B cell (primary cell): ENCODE data around the gene SLC37A1. TPM values are rescaled to one million over a fixed set of nuclear protein-coding genes. Genes with fewer than 3 reads are reported as not detected.

ENCODE experiments used
- ATAC-seq: fragments of 200-7000 bp; cut with Tn5 transposase; one replicate; pipeline ENCODE4 v1.10.0; 2021; ENCODE audit warnings: low read depth, mild to moderate bottlenecking, moderate number of reproducible peaks, moderate library complexity
- CTCF ChIA-PET: fragments of 350-600 bp; sonication (Branson Sonifier 250); formaldehyde crosslinking; loops from one replicate; lab custom pipeline; 2021; ENCODE audit warnings: antibody characterized with exemption, inconsistent platforms; lab: Charles Lee
- POLR2A ChIA-PET: fragments of 350-600 bp; sonication (Branson Sonifier 250); formaldehyde crosslinking; loops from one replicate; lab custom pipeline; 2021; ENCODE audit warnings: antibody characterized with exemption; lab: Charles Lee
- DNase-seq: peaks from one replicate; pipeline ENCODE4 v3.0.0; 2013
- H2AFZ ChIP-seq: 2 replicates; pipeline ENCODE4 v1.6.1; 2012; ENCODE audit warnings: mild to moderate bottlenecking, low read depth, low read length; ENCODE audit not compliant: insufficient read depth, poor library complexity, severe bottlenecking
- H3K27ac ChIP-seq, 2 donors: 1 replicate in 1 of 2; 2 replicates in 1 of 2; pipeline ENCODE4 v1.5.1; 2012 to 2013; ENCODE audit warnings: low read length in 2 of 2, mild to moderate bottlenecking in 2 of 2, moderate library complexity in 1 of 2
- H3K27me3 ChIP-seq, 4 experiments: fragments of 200-600 bp in 1 of 4; sonication (generic) in 1 of 4; replicated peaks in 1 of 4; 1 replicate in 2 of 4; 2 replicates in 2 of 4; pipeline versions ENCODE4 v1.6.1 to v1.7.0; 2013 to 2016; ENCODE audit warnings: low read length in 3 of 4, mild to moderate bottlenecking in 2 of 4, mixed read lengths in 1 of 4, moderate library complexity in 1 of 4; ENCODE audit not compliant: insufficient read depth in 4 of 4, control insufficient read depth in 3 of 4; ENCODE audit errors: control extremely low read depth in 1 of 4
- H3K36me3 ChIP-seq, 2 experiments: replicated peaks in 1 of 2; 1 replicate in 1 of 2; 2 replicates in 1 of 2; pipeline versions ENCODE4 v1.6.1 to v1.7.1; 2013; ENCODE audit warnings: low read length in 1 of 2; ENCODE audit not compliant: insufficient read depth in 2 of 2, control insufficient read depth in 1 of 2; ENCODE audit errors: control extremely low read depth in 1 of 2, extremely low read depth in 1 of 2
- H3K4me1 ChIP-seq, 2 donors: fragments of 200-600 bp in 1 of 2; sonication (generic) in 1 of 2; 1 replicate in 1 of 2; 2 replicates in 1 of 2; pipeline versions ENCODE4 v1.5.1 to v1.6.1; 2013 to 2017; ENCODE audit warnings: low read length in 2 of 2; ENCODE audit not compliant: control insufficient read depth in 2 of 2, insufficient read depth in 2 of 2
- H3K4me2 ChIP-seq: replicated peaks from 2 replicates; pipeline ENCODE3; 2012; ENCODE audit warnings: mild to moderate bottlenecking, low read depth, low read length; ENCODE audit not compliant: poor library complexity, severe bottlenecking
- H3K4me3 ChIP-seq, 5 experiments: fragments of 200-600 bp in 1 of 5; sonication (generic) in 1 of 5; 1 replicate in 3 of 5; 2 replicates in 2 of 5; pipeline versions ENCODE4 v1.5.1 to v1.7.0; 2011 to 2016; ENCODE audit warnings: low read length in 4 of 5, mild to moderate bottlenecking in 4 of 5, low read depth in 2 of 5, control low read depth in 1 of 5, moderate library complexity in 1 of 5; ENCODE audit not compliant: insufficient read depth in 1 of 5; ENCODE audit errors: control extremely low read depth in 1 of 5, extremely low read depth in 1 of 5
- H3K79me2 ChIP-seq: fragments of 200-600 bp; sonication (generic); one replicate; pipeline ENCODE4 v1.6.0; 2016; ENCODE audit warnings: low read length; ENCODE audit not compliant: control insufficient read depth, insufficient read depth
- H3K9ac ChIP-seq: fragments of 200-600 bp; sonication (generic); 2 replicates; pipeline ENCODE4 v1.6.1; 2017; ENCODE audit warnings: mild to moderate bottlenecking, low read length, moderate library complexity
- H3K9me3 ChIP-seq, 3 donors: one replicate each; pipeline versions ENCODE4 v1.6.1 to v1.7.1; 2013; ENCODE audit warnings: low read length in 2 of 3; ENCODE audit not compliant: control insufficient read depth in 2 of 3, insufficient read depth in 1 of 3; ENCODE audit errors: control extremely low read depth in 1 of 3
- H4K20me1 ChIP-seq: 2 replicates; pipeline ENCODE4 v1.6.0; 2012; ENCODE audit warnings: mild to moderate bottlenecking, low read length; ENCODE audit not compliant: insufficient read depth, control insufficient read depth, poor library complexity, severe bottlenecking
- H3K27ac Mint-ChIP-seq: one replicate; pipeline ENCODE4 v1.8.0; 2021; ENCODE audit warnings: mixed read lengths
- H3K27me3 Mint-ChIP-seq: one replicate; pipeline ENCODE4 v1.8.0; 2021; ENCODE audit warnings: mixed read lengths
- H3K4me1 Mint-ChIP-seq: one replicate; pipeline ENCODE4 v1.8.0; 2021; ENCODE audit warnings: mixed read lengths
- H3K4me3 Mint-ChIP-seq: one replicate; pipeline ENCODE4 v1.8.0; 2021; ENCODE audit warnings: mixed read lengths
- H3K9me3 Mint-ChIP-seq: one replicate; pipeline ENCODE4 v1.8.0; 2022; ENCODE audit warnings: mixed read lengths; ENCODE audit not compliant: insufficient read depth
- CTCF ChIP-seq: fragments of 200-600 bp; IDR thresholded peaks from one replicate; pipeline ENCODE4 v1.8.0; 2022; ENCODE audit warnings: antibody characterized with exemption, mild to moderate bottlenecking
- EZH2 ChIP-seq: IDR thresholded peaks from 2 replicates; pipeline ENCODE4 v1.6.1; 2012; ENCODE audit warnings: borderline replicate concordance, low read depth, mild to moderate bottlenecking, moderate library complexity, low read length; ENCODE audit not compliant: insufficient read depth, poor library complexity, severe bottlenecking
- WGBS: methylation state at CpG from one replicate; pipeline ENCODE4 v1.1.5; 2013; ENCODE audit warnings: missing lambda C conversion rate; ENCODE audit not compliant: insufficient coverage; 5-methylcytosine and 5-hydroxymethylcytosine counted together
- intact Hi-C: fragments of 100-400 bp; cut with micrococcal nuclease; formaldehyde crosslinking; loops from one replicate; pipeline ENCODE4 v1.10.0; 2022
- polyA plus RNA-seq: library from polyadenylated mRNA; depleted of rRNA; stranded (reverse); fragments of >200 nt; gene quantifications from 2 replicates; pipeline ENCODE4 v1.2.3, GENCODE V29; 2012
- total RNA-seq, 2 donors: library from RNA; stranded (reverse); fragments of 120-200 nt in 1 of 2; gene quantifications; 1 replicate in 1 of 2; 2 replicates in 1 of 2; pipeline versions ENCODE4 v1.2.3 to v1.2.4, GENCODE V29; 2013 to 2022

SLC37A1 gene
- total and polyA plus RNA-seq, 2 donors (not counting 1 experiment from before 2014, with no cell fraction given), result 38.1 to 60.2 TPM

DNA sequence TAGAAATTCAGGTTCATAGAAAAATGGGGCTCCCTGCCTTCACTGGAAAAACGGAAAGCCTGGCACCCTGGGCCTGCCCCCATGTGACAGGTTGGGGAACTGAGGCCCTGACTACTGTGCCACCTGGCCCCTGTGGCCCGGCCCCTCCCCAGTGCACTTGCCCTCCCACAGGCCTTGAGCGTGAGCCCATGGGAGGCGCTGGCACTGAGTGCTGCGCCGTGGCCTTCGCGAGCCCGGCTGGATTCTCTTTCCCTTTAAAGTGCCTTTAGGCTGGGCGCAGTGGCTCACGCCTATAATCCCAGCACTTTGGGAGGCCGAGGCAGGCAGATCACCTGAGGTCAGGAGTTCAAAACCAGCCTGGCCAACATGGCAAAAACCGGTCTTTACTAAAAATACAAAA, 45.7 kb downstream of the SLC37A1 start:
- TF ChIP-seq CTCF, result no peak
- TF ChIP-seq EZH2, result no peak

GRCh38 chr21:42560517-42561179, 47.0 kb downstream of the SLC37A1 start:
- no peak for ATAC-seq

More for the DNA sequence above, 45.7 kb downstream of the SLC37A1 start:
- intact Hi-C loops, result no loop called here
- Mint-ChIP-seq H3K4me3 (no peak overlapping the region), H3K27ac (no peak overlapping the region), H3K27me3 (no peaks in the 10 kb centered on the region), H3K9me3 (no peaks in the 10 kb centered on the region), H3K4me1 (peaks cover 30% of the 10 kb centered on the region)
- 98% methylated on average over 8 of the region's 13 CpGs for WGBS
- POLR2A ChIA-PET, result no interaction called here
- CTCF ChIA-PET, result no interaction called here
- H3K27me3 ChIP-seq, result no peaks in the 10 kb centered on the region
- ATAC-seq, result no peak
- no peak overlapping the region for H2AFZ ChIP-seq
- no peaks in the 10 kb centered on the region for H4K20me1 ChIP-seq
- H3K4me2 ChIP-seq, result no peak overlapping the region
- no peak overlapping the region for H3K27ac ChIP-seq
- peaks cover 0 to 68% of the 10 kb centered on the region in 2 experiments for H3K36me3 ChIP-seq
- H3K4me1 ChIP-seq, result peaks cover 3 to 30% of the 10 kb centered on the region in 2 donors
- no peak overlapping the region for H3K4me3 ChIP-seq
- no peaks in the 10 kb centered on the region for H3K9me3 ChIP-seq
- no peak overlapping the region for H3K9ac ChIP-seq
- DNase-seq, result no peak
- H3K79me2 ChIP-seq, result no peaks in the 10 kb centered on the region

More at GRCh38 chr21:42560517-42561179, 47.0 kb downstream of the SLC37A1 start:
- H3K27me3 Mint-ChIP-seq, result no peaks in the 10 kb centered on the region
- peaks cover 30% of the 10 kb centered on the region for H3K4me1 Mint-ChIP-seq
- no peak overlapping the region for H3K4me3 Mint-ChIP-seq
- ChIA-PET POLR2A (no interaction called here), CTCF (interaction anchor here (0.7 kb wide), 1 partner anchor 286 kb away, joined by 3 read pairs; no protein-coding TSS in a partner anchor)
- TF ChIP-seq EZH2, result no peak
- no peak for TF ChIP-seq CTCF
- H3K4me1 ChIP-seq, result peaks cover 3 to 30% of the 10 kb centered on the region in 2 donors
- no peak for DNase-seq
- H3K27ac Mint-ChIP-seq, result no peak overlapping the region
- peaks cover 0 to 68% of the 10 kb centered on the region in 2 experiments for H3K36me3 ChIP-seq
- over 99% methylated on average over 8 of the region's 8 CpGs for WGBS
- no peaks in the 10 kb centered on the region for H3K9me3 Mint-ChIP-seq
- no peak overlapping the region for H3K27ac ChIP-seq
- intact Hi-C loops, result no loop called here
- no peak overlapping the region for H3K4me2 ChIP-seq
- H3K9me3 ChIP-seq, result no peaks in the 10 kb centered on the region
- H3K4me3 ChIP-seq, result no peak overlapping the region
- H2AFZ ChIP-seq, result no peak overlapping the region
- no peaks in the 10 kb centered on the region for H3K79me2 ChIP-seq
- no peak overlapping the region for H3K9ac ChIP-seq
- no peaks in the 10 kb centered on the region for H3K27me3 ChIP-seq
- no peaks in the 10 kb centered on the region for H4K20me1 ChIP-seq
